HG03520 (cell line): Measurements from ENCODE around the gene ERN2.
"Not testable (repeated sequence)": the region's sequence is repeated elsewhere in the genome, so short reads cannot be mapped to it uniquely, and the experiment has no call there.

Experiments
- ATAC-seq: cut with Tn5 transposase; IDR thresholded peaks from one replicate; pipeline ENCODE4 v1.9.1; 2021; ENCODE audit warnings: mild to moderate bottlenecking, moderate library complexity; ENCODE audit not compliant: unreplicated experiment

Gene ERN2

GRCh38 chr16:23722613-23723240 lies 9.7 kb upstream of the ERN2 start:
- ATAC-seq = not testable (repeated sequence)

DNA sequence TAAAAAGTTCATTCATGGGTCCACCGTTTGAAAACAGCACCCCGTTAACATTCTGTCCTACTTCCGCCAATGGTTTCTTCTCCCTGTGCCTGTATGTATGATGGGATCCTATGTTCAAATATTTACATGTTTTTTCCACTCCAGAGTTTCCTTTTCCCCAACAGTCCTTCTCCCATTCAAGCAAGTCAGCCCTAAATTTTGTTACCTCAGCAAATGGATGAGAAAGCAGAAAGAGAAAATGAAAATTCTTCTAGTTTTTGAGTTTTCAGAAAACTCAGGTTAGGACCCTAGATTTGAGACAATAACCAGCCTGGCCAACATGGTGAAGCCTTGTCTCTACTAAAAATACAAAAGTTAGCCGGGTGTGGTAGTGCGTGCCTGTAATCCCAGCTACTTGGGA lies 3.5 kb upstream of the ERN2 start:
- no peak for ATAC-seq

DNA sequence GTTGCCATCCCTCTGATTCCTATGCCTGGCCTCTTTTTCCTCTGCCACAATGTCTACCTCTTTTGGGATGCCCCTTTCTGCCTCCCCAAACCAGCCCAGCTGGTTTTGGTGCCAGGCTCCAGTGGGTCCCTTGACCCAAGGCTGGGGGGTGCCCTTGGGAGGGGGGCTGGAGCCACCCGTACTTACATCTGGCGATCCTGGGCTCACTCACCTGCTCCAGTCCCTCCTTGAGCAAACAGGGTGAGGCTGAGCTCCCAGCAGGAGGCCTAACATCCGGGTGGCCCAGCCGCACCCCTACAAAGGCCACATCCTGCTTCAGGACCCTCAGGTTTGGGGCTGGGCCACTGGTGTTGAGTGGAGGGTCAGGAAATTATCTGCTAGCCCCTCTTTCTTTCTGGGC lies 1.2 kb downstream of the ERN2 start:
- ATAC-seq = no peak

- no peak for ATAC-seq
These were observed 2.5 kb downstream of the ERN2 start for GRCh38 chr16:23710504-23710903.

DNA sequence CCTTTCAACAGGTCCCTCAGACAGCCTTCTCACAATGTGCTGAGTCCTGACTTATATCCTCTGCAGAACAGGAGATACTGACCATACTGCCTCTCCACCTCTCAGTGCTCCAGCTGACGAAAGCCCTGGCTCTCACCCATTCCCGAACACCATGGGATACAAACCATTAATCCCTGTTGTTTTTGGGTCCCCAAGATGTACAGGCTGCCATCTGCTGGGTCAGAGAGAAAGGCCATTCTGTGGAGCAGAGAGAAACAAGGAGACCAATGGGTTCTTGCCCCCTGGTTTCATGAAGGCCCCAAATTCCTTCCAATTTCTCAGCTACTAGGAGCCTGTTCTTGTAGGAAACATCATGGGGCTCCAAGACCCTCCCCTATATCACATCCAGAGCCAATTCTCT lies 3.0 kb downstream of the ERN2 start:
- ATAC-seq = no peak

GRCh38 chr16:23709536-23709935 lies 3.5 kb downstream of the ERN2 start:
- ATAC-seq = no peak

GRCh38 chr16:23706439-23706838 lies 6.6 kb downstream of the ERN2 start:
- no peak for ATAC-seq

- ATAC-seq = no peak
These were observed 7.5 kb downstream of the ERN2 start for GRCh38 chr16:23705517-23705902.

GRCh38 chr16:23704772-23705516 lies 8.1 kb downstream of the ERN2 start:
- no peak for ATAC-seq

- no peak for ATAC-seq
These were observed 10.1 kb downstream of the ERN2 start for GRCh38 chr16:23702951-23703350.

GRCh38 chr16:23701045-23701444 lies 12.0 kb downstream of the ERN2 start:
- no peak for ATAC-seq

DNA sequence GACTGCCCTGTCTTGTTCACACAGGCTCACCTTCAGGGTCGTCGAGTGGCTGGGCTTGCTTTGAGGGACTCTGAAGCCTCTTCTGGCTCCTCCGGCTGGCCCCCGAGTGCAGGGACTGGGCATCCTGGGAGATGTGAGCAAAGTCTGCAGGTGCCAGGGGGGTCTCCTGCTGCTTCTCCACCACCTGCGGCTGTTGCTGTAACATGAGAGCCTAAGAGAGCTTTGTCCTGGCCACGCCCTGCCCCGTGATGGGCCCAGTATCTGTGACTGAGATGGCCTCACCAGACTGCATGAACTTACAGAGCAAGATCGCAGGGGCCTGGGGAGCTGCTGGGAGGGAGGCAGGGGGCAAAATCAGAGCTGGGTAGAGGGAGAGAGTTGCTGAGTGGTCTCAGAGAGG lies 12.5 kb downstream of the ERN2 start:
- ATAC-seq = no peak

DNA sequence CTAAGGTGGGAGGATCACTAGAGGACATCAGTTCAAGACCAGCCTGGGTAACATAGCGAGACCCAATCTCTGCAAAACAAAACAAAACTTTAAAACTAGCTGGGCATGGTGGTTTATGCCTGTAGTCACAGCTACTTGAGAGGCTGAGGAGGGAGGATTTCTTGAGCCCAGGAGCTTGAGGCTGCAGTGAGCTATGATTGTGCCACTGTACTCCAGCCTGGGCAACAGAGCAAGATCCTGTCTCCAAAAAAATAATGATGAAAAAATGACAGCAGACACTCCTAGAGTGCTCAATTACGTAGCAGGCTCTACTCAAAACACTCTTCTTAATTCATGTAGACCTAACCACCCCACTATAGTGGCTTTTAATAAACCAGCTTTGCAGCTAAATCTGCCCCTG lies 12.9 kb downstream of the ERN2 start:
- no peak for ATAC-seq

GRCh38 chr16:23699100-23699499 lies 13.9 kb downstream of the ERN2 start:
- no peak for ATAC-seq

DNA sequence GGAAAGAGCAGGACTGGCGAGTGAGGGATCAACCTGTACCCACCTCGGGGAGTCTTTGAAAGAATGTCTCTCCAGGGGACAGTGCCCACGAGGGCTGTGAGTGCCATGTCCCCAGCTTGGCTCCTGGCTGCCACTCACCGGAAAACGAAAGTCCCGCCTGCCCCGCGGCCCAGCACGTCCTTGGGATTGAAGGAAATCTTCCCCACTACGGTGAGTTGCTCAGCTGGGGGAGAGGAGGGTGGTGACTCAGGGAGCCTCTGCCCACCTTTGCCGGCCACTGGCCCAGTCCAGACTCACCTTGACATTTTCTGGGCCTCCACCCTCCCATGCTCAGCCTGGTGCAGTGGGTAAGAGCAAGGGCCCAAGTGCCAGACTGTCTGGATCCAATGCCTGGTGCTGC lies 17.3 kb downstream of the ERN2 start:
- ATAC-seq = no peak

DNA sequence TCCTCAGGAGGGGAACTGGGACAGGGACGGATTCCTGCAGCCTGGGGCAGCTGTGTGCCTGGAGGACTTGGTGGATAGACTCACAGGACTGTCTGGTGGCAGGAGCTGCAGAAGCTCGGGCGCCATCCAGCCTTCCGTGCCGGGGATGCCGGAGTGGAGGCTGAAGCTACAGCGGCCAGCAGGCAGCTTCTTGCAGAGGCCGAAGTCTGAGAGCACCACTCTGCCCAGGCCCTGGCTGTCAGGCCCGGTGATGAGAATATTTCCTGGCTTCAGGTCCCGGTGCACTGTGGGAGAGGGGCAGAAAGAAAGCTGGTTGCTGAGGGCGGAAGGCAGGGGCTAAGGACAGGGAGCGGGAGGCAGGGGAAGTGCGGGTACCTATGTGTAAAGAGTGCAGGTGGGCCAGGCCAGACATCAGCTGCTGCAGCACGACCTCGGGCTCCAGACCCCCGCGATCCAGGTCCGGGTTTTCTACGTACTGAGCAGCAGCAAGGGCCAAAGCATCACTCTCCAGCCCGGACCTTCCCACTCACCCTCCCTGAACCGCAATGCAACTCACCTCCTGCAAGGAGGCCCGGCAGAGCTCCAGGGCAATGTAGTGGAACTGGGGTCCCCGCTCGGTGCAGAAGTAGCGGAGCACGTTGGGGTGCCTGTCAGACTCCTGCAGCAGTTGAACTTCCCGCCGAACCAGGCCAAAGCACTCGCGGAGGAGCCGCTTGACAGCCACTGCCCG lies 18.2 kb downstream of the ERN2 start:
- ATAC-seq = no peak

DNA sequence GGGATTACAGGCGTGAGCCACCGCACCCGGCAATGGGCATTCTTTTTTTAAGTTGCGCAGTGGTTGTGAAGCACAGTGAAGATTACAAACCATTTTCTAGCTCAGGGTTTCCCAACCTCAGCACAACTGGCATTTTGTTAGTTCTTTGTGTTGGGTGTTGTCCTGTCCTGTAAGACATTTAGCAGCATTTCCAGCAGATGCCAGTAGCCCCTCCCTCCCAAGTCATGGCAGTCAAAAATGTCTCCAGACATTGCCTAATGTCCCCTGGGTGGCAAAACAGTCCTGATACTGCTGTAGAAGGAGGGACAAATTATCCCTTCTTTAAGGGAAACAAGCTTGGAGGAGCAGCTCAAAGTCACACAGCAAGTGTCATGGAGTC lies 18.8 kb downstream of the ERN2 start:
- ATAC-seq = no peak

- ATAC-seq = no peak
These were observed 20.7 kb downstream of the ERN2 start for GRCh38 chr16:23692190-23692837.

- no peak for ATAC-seq
These were observed 21.4 kb downstream of the ERN2 start for GRCh38 chr16:23691483-23692189.

DNA sequence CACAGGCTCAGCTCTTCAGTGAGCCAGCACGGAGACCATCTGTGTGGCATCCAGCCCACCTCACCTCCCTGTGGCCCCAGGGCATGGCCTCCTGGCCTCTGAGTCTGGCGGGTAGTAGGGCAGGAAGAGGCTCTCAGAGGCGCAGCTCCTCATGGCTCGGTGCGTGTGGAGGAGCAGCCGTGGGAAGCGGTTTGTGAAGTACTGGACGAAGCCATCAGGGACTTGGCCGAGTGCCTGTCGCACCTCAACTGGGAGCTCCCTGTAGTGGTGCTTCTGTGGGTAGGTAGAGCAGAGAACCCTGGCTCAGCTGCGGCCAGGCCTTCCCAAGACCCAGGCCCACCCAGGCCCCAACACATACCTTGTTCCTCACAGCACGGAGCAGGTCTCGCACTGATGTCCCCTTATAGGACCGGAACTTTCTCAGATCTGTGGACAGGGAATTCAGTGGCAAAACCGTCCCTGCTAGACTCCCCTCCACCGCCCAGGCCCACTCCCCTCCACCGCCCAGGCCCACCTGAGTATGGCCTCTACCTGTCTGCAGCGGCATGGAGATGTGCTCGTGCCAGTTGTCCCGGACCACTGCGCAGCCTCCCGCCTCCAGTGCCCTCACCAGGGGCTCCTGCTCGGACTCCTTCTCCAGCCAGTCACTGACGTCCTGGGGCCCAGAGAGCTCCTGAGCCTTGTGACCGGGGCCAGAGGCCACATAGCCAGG lies 22.1 kb downstream of the ERN2 start:
- ATAC-seq = no peak
